HL-60/S4 (cell line): ENCODE data around the gene ZBTB7C.

Experiments
- in situ Hi-C: fragments of 300-500 bp; cut with MboI; formaldehyde crosslinking; loops from 2 replicates; pipeline ENCODE4 v1.14.3; 2022; ENCODE audit warnings: low sequenced_read_pairs

The ZBTB7C gene

GRCh38 chr18:48153613-48154481, 255.3 kb downstream of the ZBTB7C start:
- in situ Hi-C loops, result no loop called here

GRCh38 chr18:48152549-48152948, 256.6 kb downstream of the ZBTB7C start:
- in situ Hi-C loops, result no loop called here

DNA sequence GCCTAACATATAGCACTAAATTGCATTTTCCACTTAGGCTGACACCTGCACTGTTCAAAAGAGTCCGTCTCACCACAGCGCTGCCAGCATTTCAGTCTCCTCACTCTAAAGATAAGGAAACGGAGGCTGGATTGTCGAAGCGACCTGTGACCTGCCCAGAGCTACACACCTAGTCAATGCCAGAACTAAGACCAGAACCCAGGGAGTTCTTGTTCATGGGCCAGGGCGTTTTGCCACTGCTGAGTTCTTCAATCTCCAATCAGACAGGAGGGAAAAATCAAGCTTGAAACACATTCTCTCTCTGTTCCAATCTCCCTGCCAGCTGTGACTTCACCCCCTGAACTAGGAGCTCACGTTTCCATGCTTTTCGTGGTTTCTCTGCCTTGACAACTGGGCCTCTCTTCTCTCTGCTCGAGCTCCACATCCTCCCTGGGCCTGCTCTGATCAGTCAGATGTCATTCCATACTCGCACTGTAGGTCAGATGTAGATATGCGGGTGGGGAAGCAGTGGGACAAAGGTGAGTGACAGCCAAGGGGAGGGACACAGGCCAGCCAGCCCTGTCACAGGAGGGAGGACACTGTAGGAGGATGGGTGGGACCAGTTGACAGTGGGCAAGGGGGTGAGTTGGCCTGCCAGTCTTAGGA, 257.6 kb downstream of the ZBTB7C start:
- in situ Hi-C loops, result no loop called here

DNA sequence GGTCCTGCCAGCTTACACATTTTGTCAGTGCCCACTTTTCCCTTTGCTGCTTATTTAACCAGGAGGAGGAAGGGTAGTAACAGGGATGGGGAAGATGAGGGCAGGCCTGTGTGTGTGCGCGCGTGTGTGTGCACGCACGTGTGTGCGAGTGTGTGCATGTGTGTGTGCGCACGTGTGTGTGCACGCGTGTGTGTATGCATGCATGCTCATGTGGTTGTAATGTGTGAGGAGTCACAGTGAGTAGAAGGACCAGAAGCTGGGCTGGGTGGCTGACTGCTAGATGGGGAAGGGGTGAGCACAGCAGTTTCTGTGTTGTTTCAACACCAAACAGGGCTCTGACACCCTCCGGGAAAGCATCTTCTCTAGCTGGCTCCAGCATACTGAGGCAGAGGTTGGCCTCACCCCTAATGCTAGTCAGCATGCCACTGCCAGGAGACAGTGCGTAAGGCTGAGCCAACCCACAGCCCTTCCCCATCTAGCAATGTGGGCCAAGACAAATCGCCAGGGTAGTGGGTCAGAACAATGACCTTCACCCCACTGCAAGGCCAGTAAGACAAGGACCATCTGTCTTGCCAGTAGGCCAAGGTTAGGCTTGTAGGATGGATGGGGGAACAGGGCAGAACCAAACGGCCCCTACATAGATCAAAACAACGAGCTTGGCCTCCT, 260.0 kb downstream of the ZBTB7C start:
- in situ Hi-C loops, result no loop called here

DNA sequence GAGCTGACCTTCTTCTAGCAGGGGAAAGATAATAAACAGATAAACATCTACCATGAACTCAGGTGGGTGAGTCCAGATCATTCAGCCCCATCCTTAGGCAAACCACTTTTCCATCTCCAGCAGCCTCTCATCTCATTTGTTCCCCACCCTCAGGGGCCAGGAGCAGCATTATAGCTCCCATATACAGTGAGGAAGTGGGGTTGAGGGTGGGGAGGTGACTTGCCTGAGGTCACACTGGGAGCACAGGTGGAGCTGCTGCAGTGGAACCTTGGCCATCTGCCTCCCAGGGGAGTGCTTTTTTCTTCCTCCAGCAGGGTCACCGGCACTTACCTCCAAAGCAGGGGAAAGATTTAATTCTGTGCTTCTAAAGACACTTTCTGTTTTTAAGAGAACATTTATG, 266.2 kb downstream of the ZBTB7C start:
- in situ Hi-C loops, result no loop called here

DNA sequence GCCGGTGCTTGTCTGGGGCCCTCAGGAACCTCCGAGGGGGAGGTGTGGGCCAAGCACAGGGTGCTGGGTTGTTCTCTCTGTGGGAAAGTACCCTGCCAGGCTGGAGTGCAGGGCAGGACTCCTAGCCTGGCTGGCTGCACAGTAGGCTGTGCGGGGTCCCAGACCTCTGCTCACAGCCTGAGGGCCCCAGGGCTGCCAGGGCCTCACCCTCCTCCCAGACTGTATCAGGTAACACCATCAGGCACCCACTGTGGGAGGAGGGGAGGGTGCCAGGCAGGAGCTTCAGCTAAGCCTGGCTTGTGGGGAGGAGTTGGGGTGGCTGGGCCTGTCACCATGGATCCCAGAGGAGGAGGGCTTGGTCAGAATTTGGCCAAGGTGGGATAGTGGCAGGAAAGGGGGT, 266.8 kb downstream of the ZBTB7C start:
- in situ Hi-C loops, result no loop called here

DNA sequence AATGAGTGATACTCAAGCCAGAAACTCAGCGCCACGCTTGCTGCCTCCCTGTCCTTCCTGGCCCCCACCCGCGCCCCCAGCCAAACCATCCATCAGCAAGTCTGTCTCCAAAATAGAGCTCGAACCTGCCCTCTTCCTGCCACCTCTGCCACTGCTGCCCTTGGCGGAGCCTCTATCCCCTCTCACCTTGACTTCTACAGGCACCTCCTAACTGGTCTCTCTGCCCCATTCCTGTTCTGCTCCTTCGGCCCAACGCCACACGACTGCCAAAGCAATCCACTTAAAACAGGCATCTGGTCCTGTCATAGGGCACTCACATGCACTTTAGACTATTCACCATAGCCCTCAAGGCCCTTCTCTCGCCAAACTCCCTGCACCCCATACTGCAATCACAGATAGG, 268.5 kb downstream of the ZBTB7C start:
- in situ Hi-C loops, result no loop called here

DNA sequence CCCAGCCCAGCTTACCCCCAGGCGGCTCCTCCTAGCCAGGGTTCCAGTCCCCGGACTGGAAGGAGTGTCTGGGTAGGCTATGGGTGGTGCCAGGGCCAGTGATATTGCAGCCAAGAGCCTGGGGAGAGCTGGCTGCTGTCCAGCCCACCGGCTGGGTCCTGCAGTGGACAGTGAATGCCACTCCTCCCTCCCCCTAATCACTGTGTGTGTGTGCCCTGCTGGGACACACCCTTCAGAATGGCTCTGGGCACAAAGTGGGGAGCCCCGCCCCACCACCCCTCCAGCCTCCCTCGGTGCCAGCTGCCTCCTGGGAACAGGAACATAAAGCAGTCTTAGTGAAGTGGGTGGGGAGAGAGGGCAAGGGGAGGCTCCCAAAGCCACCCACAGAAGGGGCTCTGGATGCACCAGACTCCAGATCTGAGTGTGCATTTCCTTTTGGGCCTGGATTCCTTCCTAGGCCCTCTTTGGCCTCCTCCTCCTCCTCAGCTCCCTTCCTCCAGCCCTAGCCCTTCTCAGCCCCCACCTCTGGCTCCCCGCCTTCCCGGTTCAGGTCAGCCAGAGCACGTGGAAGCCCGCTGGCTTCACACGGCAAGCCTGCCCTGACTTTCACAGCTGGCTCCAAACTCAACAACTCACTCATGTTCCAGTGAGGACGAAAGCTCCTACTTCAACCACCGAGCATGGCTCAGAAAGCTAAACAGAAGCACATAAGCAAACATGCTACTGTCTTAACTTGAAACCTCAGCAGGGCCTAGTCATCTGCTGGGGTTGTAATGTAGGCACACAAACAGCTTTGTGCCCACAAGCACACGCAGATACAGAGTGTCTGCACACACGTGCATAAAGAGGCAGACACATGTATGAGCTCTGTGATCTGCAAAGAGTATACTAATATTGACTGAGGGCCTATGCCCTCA, 269.5 kb downstream of the ZBTB7C start:
- in situ Hi-C loops, result no loop called here

DNA sequence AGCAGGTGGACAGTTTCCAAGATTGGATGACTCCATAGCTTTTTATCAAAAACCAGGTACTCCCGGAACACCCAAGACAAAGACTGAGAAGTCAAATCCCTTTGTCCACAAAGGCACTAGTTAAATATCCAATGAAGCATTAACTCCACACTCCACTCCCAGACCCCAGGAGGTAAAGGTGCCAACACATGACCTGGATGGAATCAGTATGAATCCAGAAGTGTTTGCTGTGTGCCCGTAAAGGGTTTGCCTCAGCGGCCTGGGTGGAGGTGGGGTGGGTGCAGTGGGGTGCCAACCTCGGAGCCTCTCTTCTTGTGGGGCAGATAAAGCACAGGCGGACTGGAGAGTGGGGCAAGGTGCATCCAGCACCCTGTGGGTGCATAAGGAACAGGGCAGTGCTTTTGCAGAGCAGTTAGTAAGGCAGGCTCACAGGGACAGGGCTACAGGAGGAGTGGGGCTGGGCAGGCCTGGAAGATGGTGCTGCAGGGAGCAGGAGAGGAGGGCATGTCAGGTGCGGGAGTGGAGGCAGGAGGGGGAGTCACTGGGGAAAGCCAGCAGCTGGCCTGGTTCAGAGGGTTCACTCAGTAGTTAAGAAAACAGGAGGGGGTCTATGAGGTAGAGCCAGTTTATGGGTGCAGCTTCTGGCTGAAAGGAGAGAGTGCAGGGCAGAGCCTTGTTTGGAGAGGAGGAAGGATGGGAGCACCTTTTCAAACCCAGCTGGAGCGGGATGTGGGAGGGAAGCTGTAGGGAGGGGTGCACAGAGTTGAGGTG, 270.3 kb downstream of the ZBTB7C start:
- in situ Hi-C loops, result no loop called here

DNA sequence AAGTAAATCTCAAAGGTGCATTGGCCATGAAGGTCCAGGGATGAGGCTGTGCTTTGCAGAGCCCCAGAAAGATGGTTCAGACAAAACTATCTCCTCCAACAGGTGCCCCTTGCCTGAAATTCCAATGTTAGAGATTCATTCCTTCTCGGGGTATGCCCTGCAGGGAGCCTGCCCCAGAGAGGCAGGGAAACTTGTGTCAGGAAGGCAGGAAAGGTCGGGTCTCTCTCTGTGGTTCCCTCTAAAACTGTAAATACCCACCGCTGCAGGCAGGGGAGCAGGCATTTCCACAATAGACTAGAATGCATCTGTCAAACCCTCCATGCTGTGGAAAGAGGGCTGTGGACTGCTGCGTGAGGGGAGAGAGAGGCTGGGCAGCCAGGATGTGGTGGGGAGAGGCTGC, 271.0 kb downstream of the ZBTB7C start:
- in situ Hi-C loops, result no loop called here

DNA sequence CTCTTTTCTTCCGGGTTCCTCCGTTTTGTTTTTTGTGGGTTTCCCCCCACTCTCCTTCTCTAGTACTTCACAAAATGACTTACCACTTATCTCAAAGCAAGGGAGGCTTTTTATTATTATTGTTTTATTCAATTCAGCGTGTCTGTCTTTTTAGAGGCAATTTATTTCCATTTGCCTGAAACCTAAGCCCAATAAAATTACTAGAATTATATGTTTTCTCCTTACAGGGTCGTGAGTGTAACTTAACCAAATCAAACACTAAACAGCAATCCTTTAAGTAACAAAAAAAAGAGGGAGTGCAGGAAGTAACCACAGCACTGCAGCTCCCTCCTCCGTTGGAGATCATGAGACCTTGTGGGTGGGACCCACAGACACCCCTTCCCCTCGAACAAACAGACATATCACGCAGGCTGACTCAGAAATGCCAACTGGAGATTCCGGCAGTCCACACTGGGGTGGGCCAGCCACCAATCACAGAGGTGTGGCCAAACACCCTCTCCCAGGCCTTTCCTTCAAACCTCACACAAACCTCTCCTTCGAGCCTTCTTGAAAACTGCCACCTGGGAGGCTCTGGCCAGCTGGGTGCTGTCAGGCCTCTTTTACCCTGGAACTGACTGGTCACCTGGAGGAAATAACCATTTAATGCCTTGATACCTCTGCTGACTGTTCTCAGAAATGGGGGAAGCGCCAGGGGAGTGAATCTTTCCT, 271.7 kb downstream of the ZBTB7C start:
- in situ Hi-C loops, result no loop called here

GRCh38 chr18:48136827-48137373, 272.3 kb downstream of the ZBTB7C start:
- in situ Hi-C loops, result no loop called here

DNA sequence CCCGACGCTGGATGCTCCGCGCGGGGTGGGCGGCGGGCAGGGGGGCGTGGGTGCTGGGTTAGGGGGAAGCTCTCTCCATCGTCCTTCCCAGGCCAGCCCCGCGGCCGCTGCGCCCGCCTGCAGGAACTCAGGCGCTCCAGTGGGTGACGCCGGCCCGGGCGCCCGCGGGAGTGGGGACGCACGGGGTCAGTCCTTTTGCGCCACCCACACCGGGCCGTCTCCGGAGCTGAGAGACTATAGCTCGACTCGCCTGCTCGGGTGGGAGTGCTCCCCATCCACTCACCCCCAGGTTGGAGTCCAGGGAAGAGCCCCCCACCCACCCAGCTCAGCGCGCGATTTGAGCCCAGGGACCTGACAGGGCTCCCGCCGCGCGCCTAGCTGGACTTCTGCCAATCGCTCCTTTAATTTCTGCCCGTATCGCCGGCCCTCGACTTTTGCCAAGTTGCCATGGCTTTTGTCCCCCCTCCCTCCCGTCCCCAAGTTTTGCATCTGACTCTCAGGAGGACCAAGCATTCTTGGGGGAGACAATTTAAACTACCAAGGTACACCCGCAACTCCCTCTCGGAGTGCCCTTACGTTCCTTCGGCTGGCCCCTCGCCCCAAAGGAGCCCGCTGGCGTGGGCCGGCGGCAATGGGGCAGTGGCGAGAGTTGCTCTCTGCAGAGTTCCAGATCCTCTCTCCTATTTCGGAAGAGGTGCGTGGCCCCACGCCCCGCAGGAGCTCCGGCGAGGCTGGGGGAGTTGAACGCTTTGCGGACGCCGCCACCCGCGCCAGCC, 272.9 kb downstream of the ZBTB7C start:
- in situ Hi-C loops, result no loop called here

GRCh38 chr18:48135436-48135966, 273.7 kb downstream of the ZBTB7C start:
- in situ Hi-C loops, result no loop called here

DNA sequence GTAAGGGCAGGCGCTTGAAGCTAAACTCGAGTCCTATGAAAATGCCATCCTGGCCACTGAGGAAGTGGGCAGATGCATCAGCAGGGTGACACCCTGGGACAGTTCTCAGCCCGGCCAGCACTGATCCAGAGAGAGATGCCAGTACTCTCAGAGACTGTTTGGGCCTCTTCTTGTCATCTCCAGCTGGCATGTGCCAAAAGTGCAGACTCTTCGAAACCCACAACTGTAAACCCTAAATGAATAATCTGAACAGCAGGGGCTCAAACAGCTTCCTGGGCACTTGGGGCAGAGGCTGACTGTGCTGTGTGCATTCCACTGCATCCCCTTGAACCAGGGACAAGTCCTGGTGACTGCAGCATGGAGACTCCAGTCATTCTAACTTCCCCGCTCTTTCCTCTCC, 274.6 kb downstream of the ZBTB7C start:
- in situ Hi-C loops, result no loop called here

- in situ Hi-C loops, result no loop called here
Measured at GRCh38 chr18:48133671-48134251, 275.4 kb downstream of the ZBTB7C start.

DNA sequence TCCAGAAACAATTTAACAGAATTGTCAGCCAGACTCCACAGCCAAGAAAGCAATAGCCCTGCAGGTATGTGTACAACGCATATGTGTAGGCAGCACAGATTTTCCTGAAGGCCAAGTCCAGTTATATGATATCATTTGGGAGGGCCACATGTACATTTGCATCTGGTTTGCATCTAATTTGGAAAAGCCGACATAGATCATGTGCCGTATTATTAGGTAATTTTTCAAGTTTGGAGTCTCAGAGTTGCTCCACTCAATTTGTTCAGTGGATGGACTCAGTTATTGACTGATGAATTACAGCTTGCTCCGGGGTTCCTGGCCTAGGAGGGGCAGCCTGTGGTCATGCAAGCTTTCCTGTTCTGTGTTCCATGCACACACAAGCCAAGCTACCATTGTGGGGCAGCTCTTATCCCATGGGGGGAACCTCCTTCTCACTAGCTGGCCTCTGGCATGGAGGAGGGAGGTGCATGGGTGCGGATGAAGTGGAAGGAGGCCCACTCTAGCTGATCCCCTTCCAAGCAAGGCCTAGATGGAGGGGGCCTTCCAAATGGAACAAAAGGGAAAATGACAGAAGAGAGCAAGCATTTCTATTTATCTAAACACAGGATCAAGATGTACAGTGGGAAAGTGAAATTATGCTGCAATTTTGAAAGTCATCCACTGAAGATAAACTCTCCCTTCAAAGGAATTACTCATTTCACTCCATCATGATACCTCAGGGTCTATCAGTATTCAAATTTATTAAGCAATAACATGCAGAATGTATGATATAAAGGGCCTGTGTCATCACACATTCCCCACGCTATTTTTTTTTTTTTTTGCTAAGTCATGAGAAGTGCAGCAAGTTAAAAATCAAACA, 276.2 kb downstream of the ZBTB7C start:
- in situ Hi-C loops, result no loop called here
